GM23338 (cell line): ENCODE data around the gene OLFM1. TPM values are rescaled to one million over a fixed set of nuclear protein-coding genes. Genes with fewer than 3 reads are reported as not detected.

Experiments used
- ATAC-seq: fragments of 200-7000 bp; cut with Tn5 transposase; 3 replicates; pipeline ENCODE4 v1.9.1; 2020
- DNase-seq: peaks from one replicate; pipeline ENCODE4 v3.0.0-alpha.2; 2015; ENCODE audit warnings: low spot score
- H2AFZ ChIP-seq: fragments of 200-600 bp; sonication (generic); 2 replicates; pipeline ENCODE4 v1.8.0; 2016; ENCODE audit warnings: antibody characterized with exemption, mild to moderate bottlenecking, moderate library complexity
- H3F3A ChIP-seq: fragments of 200-600 bp; sonication (generic); replicated peaks from 2 replicates; pipeline ENCODE4 v1.8.0; 2017; ENCODE audit warnings: antibody characterized with exemption, mixed run types, low read depth
- H3K27ac ChIP-seq: fragments of 200-600 bp; sonication (generic); 2 replicates; pipeline ENCODE4 v1.6.1; 2016; ENCODE audit warnings: low read depth
- H3K27me3 ChIP-seq: fragments of 200-600 bp; sonication (generic); 2 replicates; pipeline ENCODE4 v1.8.0; 2016; ENCODE audit warnings: mild to moderate bottlenecking, mixed run types, moderate library complexity; ENCODE audit not compliant: insufficient read depth
- H3K36me3 ChIP-seq: fragments of 200-600 bp; sonication (generic); 2 replicates; pipeline ENCODE4 v1.8.0; 2016; ENCODE audit warnings: mild to moderate bottlenecking; ENCODE audit not compliant: insufficient read depth
- H3K4me1 ChIP-seq: fragments of 200-600 bp; sonication (generic); 2 replicates; pipeline ENCODE4 v1.8.0; 2016; ENCODE audit warnings: mild to moderate bottlenecking, moderate library complexity; ENCODE audit not compliant: insufficient read depth
- H3K4me2 ChIP-seq: fragments of 200-600 bp; sonication (generic); 2 replicates; pipeline ENCODE4 v1.7.1; 2017; ENCODE audit warnings: mixed run types
- H3K4me3 ChIP-seq: fragments of 200-600 bp; sonication (generic); 2 replicates; pipeline ENCODE4 v1.6.1; 2016; ENCODE audit warnings: mixed run types
- H3K79me2 ChIP-seq: fragments of 200-600 bp; sonication (generic); replicated peaks from 2 replicates; pipeline ENCODE4 v1.8.0; 2017; ENCODE audit warnings: mild to moderate bottlenecking; ENCODE audit not compliant: insufficient read depth
- H3K9me2 ChIP-seq: fragments of 200-600 bp; sonication (generic); 2 replicates; pipeline ENCODE4 v1.8.0; 2017; ENCODE audit not compliant: insufficient read depth
- H4K20me1 ChIP-seq: fragments of 200-600 bp; sonication (generic); replicated peaks from 2 replicates; pipeline ENCODE4 v1.8.0; 2017; ENCODE audit warnings: mild to moderate bottlenecking; ENCODE audit not compliant: insufficient read depth
- H3K27ac Mint-ChIP-seq: 2 replicates; pipeline ENCODE4 v1.8.0; 2020; ENCODE audit warnings: inconsistent platforms, mild to moderate bottlenecking, moderate library complexity, mixed read lengths
- H3K27me3 Mint-ChIP-seq: 3 replicates; pipeline ENCODE4 v1.8.0; 2022; ENCODE audit warnings: low read depth, mild to moderate bottlenecking, moderate library complexity, mixed read lengths, inconsistent platforms; ENCODE audit not compliant: insufficient read depth, poor library complexity
- H3K36me3 Mint-ChIP-seq: 3 replicates; pipeline ENCODE4 v1.8.0; 2021; ENCODE audit warnings: low read depth, mild to moderate bottlenecking, inconsistent platforms, moderate library complexity, mixed read lengths
- H3K4me1 Mint-ChIP-seq: 3 replicates; pipeline ENCODE4 v1.8.0; 2020; ENCODE audit warnings: mild to moderate bottlenecking, inconsistent platforms, mixed read lengths
- H3K4me3 Mint-ChIP-seq: 3 replicates; pipeline ENCODE4 v1.8.0; 2021; ENCODE audit warnings: moderate library complexity, mild to moderate bottlenecking, inconsistent platforms, mixed read lengths
- H3K9me3 Mint-ChIP-seq: 3 replicates; pipeline ENCODE4 v1.8.0; 2020; ENCODE audit warnings: moderate library complexity, mild to moderate bottlenecking, inconsistent platforms, mixed read lengths
- CREB1 ChIP-seq: fragments of 250-450 bp; sonication (Bioruptor Pico); IDR thresholded peaks from 2 replicates; pipeline ENCODE4 v1.5.0; 2020; ENCODE audit warnings: low read depth, mild to moderate bottlenecking, moderate library complexity
- EZH2 ChIP-seq: fragments of 200-600 bp; sonication (generic); IDR thresholded peaks from one replicate; pipeline ENCODE4 v1.8.0; 2017; ENCODE audit warnings: antibody characterized with exemption, mild to moderate bottlenecking, low read depth; ENCODE audit not compliant: unreplicated experiment
- EZH2phosphoT487 ChIP-seq: fragments of 200-600 bp; sonication (generic); IDR thresholded peaks from one replicate; pipeline ENCODE4 v1.8.1; 2018; ENCODE audit warnings: antibody characterized with exemption; ENCODE audit not compliant: unreplicated experiment
- JUNB ChIP-seq: IDR thresholded peaks from one replicate; pipeline ENCODE4 v1.6.1; 2016; ENCODE audit warnings: antibody characterized with exemption; ENCODE audit not compliant: unreplicated experiment
- NANOG ChIP-seq: IDR thresholded peaks from 2 replicates; pipeline ENCODE4 v1.6.1; 2016; ENCODE audit warnings: antibody characterized with exemption, borderline replicate concordance
- POLR2AphosphoS5 ChIP-seq: IDR thresholded peaks from 2 replicates; pipeline ENCODE4 v1.6.1; 2016; ENCODE audit warnings: antibody characterized with exemption, low read depth
- STAT1 ChIP-seq: IDR thresholded peaks from one replicate; pipeline ENCODE4 v1.6.1; 2016; ENCODE audit warnings: antibody characterized with exemption; ENCODE audit not compliant: unreplicated experiment
- ZNF114 ChIP-seq: fragments of 250-450 bp; sonication (Bioruptor Pico); IDR thresholded peaks from 2 replicates; pipeline ENCODE4 v1.5.0; 2020; ENCODE audit warnings: mild to moderate bottlenecking, moderate library complexity
- ZNF331 ChIP-seq: fragments of 250-450 bp; sonication (Bioruptor Pico); IDR thresholded peaks from 2 replicates; pipeline ENCODE4 v1.5.0; 2020; ENCODE audit warnings: low read depth, mild to moderate bottlenecking, moderate library complexity
- polyA plus RNA-seq: library from polyadenylated mRNA; unstranded; fragments of >200 nt; fragmentation: Nextera tagmentation; extraction: Ambion mirVana; gene quantifications from 2 replicates; pipeline ENCODE4 v1.2.1, GENCODE V29; 2016
- total RNA-seq: library from RNA; depleted of rRNA; stranded (reverse); fragments of >200 nt; shearing (Covaris generic); gene quantifications from 2 replicates; pipeline ENCODE4 v1.2.3, GENCODE V29; 2014
- TF ChIP-seq, protein P1 (sequence below): IDR thresholded peaks from one replicate; pipeline ENCODE4 v1.6.1; 2018; ENCODE audit warnings: antibody characterized with exemption; ENCODE audit not compliant: unreplicated experiment
- TF ChIP-seq, protein P2 (sequence below): IDR thresholded peaks from 2 replicates; pipeline ENCODE4 v1.6.1; 2016; ENCODE audit warnings: antibody characterized with exemption
- TF ChIP-seq, protein P3 (sequence below), 2 experiments: fragments of 200-600 bp in 1 of 2; sonication (generic) in 1 of 2; conservative IDR thresholded peaks; 2 replicates each; pipeline versions ENCODE4 v1.5.1 to v1.6.1; 2016 to 2017; ENCODE audit warnings: antibody characterized with exemption in 2 of 2, low read depth in 2 of 2, mild to moderate bottlenecking in 2 of 2, moderate library complexity in 1 of 2
- TF ChIP-seq, protein P4 (sequence below): fragments of 250-450 bp; sonication (Bioruptor Pico); IDR thresholded peaks from 2 replicates; pipeline ENCODE4 v1.5.0; 2020; ENCODE audit warnings: mild to moderate bottlenecking, moderate library complexity

OLFM1 gene
- total and polyA plus RNA-seq, 2 experiments from 2014 or later, result 20.6 to 40.1 TPM

DNA sequence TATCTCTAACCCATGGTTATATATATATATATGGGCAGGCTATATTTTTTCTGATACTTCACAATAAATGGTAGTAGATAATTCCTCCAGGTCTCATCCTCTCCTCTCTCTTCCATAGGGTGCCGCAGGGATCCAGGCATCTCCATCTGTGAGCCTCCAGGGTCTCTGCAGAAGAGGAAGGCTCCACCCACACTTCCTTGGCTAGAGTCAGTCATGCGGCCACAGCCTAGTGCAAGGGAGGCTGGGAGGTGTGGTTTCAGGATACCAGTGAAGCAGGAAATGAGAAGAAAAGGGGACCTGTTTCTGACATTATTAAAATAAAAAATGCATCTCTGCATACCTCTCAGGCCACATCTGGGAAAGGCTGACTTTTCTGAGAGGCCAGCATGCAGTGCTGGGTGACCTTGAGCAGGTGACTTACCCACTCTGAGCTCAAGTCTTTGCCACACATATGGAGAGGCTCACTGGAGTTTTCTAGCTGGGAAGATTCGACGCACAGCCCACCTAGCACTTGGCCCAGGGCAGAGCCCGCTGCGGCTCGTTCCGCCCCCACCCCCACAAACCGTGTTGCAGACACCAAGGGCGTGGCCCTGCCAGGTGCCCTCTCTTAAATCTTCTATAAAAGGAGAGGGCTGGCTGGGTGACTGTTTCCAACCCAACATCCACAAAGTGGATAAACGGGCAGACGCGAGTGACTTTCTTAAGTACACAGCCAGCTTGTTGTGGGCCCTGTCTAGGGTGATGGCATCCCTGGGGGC, 47.9 kb downstream of the OLFM1 start:
- TF ChIP-seq, protein P1, sequence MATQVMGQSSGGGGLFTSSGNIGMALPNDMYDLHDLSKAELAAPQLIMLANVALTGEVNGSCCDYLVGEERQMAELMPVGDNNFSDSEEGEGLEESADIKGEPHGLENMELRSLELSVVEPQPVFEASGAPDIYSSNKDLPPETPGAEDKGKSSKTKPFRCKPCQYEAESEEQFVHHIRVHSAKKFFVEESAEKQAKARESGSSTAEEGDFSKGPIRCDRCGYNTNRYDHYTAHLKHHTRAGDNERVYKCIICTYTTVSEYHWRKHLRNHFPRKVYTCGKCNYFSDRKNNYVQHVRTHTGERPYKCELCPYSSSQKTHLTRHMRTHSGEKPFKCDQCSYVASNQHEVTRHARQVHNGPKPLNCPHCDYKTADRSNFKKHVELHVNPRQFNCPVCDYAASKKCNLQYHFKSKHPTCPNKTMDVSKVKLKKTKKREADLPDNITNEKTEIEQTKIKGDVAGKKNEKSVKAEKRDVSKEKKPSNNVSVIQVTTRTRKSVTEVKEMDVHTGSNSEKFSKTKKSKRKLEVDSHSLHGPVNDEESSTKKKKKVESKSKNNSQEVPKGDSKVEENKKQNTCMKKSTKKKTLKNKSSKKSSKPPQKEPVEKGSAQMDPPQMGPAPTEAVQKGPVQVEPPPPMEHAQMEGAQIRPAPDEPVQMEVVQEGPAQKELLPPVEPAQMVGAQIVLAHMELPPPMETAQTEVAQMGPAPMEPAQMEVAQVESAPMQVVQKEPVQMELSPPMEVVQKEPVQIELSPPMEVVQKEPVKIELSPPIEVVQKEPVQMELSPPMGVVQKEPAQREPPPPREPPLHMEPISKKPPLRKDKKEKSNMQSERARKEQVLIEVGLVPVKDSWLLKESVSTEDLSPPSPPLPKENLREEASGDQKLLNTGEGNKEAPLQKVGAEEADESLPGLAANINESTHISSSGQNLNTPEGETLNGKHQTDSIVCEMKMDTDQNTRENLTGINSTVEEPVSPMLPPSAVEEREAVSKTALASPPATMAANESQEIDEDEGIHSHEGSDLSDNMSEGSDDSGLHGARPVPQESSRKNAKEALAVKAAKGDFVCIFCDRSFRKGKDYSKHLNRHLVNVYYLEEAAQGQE, result no peak
- no peak for TF ChIP-seq ZNF114
- TF ChIP-seq CREB1 (CRISPR knock-in tag), result no peak
- TF ChIP-seq JUNB, result no peak
- TF ChIP-seq, protein P2, sequence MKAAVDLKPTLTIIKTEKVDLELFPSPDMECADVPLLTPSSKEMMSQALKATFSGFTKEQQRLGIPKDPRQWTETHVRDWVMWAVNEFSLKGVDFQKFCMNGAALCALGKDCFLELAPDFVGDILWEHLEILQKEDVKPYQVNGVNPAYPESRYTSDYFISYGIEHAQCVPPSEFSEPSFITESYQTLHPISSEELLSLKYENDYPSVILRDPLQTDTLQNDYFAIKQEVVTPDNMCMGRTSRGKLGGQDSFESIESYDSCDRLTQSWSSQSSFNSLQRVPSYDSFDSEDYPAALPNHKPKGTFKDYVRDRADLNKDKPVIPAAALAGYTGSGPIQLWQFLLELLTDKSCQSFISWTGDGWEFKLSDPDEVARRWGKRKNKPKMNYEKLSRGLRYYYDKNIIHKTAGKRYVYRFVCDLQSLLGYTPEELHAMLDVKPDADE, result no peak
- TF ChIP-seq EZH2, result no peak
- TF ChIP-seq, protein P3, sequence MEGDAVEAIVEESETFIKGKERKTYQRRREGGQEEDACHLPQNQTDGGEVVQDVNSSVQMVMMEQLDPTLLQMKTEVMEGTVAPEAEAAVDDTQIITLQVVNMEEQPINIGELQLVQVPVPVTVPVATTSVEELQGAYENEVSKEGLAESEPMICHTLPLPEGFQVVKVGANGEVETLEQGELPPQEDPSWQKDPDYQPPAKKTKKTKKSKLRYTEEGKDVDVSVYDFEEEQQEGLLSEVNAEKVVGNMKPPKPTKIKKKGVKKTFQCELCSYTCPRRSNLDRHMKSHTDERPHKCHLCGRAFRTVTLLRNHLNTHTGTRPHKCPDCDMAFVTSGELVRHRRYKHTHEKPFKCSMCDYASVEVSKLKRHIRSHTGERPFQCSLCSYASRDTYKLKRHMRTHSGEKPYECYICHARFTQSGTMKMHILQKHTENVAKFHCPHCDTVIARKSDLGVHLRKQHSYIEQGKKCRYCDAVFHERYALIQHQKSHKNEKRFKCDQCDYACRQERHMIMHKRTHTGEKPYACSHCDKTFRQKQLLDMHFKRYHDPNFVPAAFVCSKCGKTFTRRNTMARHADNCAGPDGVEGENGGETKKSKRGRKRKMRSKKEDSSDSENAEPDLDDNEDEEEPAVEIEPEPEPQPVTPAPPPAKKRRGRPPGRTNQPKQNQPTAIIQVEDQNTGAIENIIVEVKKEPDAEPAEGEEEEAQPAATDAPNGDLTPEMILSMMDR (conservative IDR thresholded peaks at IDR 0.05; ENCODE audit: low read depth in 2 of 2), result no peak
- TF ChIP-seq, protein P4, sequence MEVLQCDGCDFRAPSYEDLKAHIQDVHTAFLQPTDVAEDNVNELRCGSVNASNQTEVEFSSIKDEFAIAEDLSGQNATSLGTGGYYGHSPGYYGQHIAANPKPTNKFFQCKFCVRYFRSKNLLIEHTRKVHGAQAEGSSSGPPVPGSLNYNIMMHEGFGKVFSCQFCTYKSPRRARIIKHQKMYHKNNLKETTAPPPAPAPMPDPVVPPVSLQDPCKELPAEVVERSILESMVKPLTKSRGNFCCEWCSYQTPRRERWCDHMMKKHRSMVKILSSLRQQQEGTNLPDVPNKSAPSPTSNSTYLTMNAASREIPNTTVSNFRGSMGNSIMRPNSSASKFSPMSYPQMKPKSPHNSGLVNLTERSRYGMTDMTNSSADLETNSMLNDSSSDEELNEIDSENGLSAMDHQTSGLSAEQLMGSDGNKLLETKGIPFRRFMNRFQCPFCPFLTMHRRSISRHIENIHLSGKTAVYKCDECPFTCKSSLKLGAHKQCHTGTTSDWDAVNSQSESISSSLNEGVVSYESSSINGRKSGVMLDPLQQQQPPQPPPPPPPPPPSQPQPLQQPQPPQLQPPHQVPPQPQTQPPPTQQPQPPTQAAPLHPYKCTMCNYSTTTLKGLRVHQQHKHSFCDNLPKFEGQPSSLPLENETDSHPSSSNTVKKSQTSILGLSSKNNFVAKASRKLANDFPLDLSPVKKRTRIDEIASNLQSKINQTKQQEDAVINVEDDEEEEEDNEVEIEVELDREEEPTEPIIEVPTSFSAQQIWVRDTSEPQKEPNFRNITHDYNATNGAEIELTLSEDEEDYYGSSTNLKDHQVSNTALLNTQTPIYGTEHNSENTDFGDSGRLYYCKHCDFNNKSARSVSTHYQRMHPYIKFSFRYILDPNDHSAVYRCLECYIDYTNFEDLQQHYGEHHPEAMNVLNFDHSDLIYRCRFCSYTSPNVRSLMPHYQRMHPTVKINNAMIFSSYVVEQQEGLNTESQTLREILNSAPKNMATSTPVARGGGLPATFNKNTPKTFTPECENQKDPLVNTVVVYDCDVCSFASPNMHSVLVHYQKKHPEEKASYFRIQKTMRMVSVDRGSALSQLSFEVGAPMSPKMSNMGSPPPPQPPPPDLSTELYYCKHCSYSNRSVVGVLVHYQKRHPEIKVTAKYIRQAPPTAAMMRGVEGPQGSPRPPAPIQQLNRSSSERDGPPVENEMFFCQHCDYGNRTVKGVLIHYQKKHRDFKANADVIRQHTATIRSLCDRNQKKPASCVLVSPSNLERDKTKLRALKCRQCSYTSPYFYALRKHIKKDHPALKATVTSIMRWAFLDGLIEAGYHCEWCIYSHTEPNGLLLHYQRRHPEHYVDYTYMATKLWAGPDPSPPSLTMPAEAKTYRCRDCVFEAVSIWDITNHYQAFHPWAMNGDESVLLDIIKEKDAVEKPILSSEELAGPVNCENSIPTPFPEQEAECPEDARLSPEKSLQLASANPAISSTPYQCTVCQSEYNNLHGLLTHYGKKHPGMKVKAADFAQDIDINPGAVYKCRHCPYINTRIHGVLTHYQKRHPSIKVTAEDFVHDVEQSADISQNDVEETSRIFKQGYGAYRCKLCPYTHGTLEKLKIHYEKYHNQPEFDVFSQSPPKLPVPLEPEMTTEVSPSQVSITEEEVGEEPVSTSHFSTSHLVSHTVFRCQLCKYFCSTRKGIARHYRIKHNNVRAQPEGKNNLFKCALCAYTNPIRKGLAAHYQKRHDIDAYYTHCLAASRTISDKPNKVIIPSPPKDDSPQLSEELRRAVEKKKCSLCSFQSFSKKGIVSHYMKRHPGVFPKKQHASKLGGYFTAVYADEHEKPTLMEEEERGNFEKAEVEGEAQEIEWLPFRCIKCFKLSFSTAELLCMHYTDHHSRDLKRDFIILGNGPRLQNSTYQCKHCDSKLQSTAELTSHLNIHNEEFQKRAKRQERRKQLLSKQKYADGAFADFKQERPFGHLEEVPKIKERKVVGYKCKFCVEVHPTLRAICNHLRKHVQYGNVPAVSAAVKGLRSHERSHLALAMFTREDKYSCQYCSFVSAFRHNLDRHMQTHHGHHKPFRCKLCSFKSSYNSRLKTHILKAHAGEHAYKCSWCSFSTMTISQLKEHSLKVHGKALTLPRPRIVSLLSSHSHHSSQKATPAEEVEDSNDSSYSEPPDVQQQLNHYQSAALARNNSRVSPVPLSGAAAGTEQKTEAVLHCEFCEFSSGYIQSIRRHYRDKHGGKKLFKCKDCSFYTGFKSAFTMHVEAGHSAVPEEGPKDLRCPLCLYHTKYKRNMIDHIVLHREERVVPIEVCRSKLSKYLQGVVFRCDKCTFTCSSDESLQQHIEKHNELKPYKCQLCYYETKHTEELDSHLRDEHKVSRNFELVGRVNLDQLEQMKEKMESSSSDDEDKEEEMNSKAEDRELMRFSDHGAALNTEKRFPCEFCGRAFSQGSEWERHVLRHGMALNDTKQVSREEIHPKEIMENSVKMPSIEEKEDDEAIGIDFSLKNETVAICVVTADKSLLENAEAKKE, result no peak
- no peak for TF ChIP-seq ZNF331 (CRISPR knock-in tag)
- TF ChIP-seq STAT1, result no peak
- no peak for TF ChIP-seq EZH2phosphoT487
- no peak for TF ChIP-seq POLR2AphosphoS5
- no peak for TF ChIP-seq NANOG
- H3K79me2 ChIP-seq, result no peaks in the 10 kb centered on the region
- H3K9me2 ChIP-seq, result 0 out of 2 replicates have a peak, but pooled peaks cover 2% of the 10 kb centered on the region
- ATAC-seq (no peak), DNase-seq (no peak)
- H3K27me3 ChIP-seq, result no peaks in the 10 kb centered on the region
- no peak overlapping the region for H3K4me3 ChIP-seq
- H3K4me1 Mint-ChIP-seq, result peaks cover 10% of the 10 kb centered on the region
- H3K36me3 ChIP-seq, result no peaks in the 10 kb centered on the region
- no peak overlapping the region for H3K27ac Mint-ChIP-seq
- H3K4me3 Mint-ChIP-seq, result no peak overlapping the region
- H4K20me1 ChIP-seq, result no peaks in the 10 kb centered on the region
- no peak overlapping the region for H3K27ac ChIP-seq
- no peak overlapping the region for H2AFZ ChIP-seq
- no peaks in the 10 kb centered on the region for H3F3A ChIP-seq
- peaks cover 19% of the 10 kb centered on the region for H3K9me3 Mint-ChIP-seq
- peaks cover 13% of the 10 kb centered on the region; the same call in 2 of the 3 replicates for H3K36me3 Mint-ChIP-seq
- no peaks in the 10 kb centered on the region for H3K4me1 ChIP-seq
- no peak overlapping the region for H3K4me2 ChIP-seq
- H3K27me3 Mint-ChIP-seq, result peaks cover 14% of the 10 kb centered on the region
